DMS114 treated with DMSO at 0.1 percent for 48 hours (cell line): ENCODE results near the gene MDGA2.
"Not testable (repeated sequence)": the region's sequence is repeated elsewhere in the genome, so short reads cannot be mapped to it uniquely, and the experiment has no call there.

Source experiments
- DNase-seq: peaks from one replicate; lab custom pipeline; 2025; ENCODE audit not compliant: unreplicated experiment; lab: John Stamatoyannopoulos, UW

MDGA2 gene

DNA sequence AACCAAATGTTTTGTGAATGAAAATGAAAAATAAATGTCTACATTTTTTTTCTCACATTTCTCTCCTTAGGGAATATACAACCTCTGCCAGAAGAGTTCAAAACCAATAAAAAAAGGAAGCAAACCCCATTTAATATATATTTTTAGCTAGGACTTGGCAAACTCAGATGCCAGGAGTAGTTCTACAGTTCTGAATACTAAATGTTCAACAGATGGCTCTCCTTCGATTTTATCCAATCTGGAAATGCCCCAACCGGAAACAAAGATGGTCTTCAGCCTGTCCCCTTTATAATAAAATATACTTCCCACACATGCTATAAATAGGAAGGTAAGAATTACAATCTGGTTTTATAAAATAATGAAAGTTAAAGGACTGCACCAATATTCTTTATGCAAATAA is 330.4 kb downstream of the MDGA2 start:
- no peak for DNase-seq

DNA sequence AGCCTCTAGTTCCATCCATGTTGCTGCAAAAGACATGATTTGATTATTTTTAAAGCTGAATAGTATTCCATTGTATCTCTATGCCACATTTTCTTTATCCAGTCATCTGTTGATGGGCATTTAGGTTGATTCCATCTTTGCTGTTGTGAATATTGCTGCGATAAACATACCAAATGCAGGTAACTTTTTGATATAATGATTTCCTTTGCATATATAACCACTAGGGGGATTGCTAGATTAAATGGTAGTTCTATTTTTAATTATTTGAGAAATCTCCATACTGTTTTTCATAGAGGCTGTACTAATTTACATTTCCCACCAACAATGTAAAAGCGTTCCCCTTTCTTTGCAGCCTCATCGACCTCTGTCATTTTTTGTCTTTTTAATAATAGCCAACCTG is 342.5 kb downstream of the MDGA2 start:
- DNase-seq: no peak

DNA sequence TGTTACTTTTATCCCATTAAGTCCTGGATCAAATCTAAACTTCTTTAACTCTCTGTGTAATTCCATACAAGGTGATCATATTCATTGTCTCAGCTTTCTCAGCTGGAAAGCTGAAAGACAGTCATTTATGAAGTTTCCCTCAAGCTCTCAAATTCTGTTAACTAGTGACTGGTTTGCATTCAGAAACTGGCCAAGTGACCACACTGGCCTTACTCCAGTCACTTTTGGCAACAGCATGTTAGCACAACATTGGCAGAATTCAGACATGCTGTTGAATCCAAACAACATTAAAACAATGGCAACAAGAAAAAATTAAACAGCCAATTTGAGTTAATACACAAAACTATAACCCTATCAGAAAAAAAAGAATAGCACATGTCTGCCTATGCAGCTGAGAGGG is 343.3 kb downstream of the MDGA2 start:
- no peak for DNase-seq

DNA sequence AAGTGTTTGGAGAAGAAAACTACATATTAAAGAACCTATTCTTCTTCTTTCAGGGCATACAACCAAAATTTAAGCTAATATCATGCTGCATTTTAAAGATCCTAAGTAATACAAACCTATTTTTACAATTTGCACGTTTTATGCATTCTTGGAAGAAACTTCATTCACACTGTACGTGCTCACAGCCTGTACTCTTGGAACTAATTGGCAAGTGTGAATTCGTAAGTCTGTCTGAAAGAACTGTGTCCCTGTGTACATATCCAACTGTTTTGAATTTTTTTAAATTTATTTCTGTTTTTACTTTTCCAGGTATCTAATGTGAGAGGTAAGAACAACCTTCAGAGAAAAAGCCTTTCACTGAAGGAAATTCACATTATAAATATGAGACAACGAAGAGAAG is 347.0 kb downstream of the MDGA2 start:
- DNase-seq: no peak

DNA sequence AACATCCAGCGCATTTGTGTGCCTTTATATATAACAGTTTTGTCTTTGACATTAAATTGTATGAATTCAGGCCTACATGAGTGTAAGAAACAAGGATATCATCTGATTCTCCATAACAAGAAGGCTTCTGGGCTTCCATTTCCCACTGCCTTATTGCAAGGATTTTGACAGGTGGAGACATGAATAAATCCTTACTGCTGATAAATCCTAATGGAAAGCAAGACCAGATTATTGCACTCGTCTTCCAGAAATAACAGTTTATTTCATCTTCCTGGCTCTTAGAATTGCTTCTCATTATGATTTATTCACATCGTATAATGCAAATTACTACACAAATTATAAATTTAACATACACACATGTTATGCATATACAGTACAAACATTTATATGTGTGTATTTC is 348.1 kb downstream of the MDGA2 start:
- no peak for DNase-seq

DNA sequence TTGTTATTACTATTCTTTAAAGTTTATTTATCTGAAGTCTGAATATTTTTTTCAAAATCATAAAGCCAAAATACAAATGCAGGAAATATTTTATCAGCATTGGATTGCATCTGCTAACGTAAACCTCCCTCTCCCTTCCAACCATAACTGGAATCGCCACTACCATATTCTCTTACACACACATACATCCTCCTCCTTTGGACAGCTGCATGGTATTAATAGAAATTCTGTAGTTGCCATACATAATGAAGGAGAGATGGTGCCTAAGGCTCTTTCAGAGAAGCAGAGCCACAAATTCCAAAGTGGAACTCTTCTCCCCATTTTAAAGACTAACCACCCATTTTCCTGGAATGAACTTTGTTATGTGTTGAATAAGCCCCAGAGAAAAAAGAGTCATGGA is 352.7 kb downstream of the MDGA2 start:
- no peak for DNase-seq

DNA sequence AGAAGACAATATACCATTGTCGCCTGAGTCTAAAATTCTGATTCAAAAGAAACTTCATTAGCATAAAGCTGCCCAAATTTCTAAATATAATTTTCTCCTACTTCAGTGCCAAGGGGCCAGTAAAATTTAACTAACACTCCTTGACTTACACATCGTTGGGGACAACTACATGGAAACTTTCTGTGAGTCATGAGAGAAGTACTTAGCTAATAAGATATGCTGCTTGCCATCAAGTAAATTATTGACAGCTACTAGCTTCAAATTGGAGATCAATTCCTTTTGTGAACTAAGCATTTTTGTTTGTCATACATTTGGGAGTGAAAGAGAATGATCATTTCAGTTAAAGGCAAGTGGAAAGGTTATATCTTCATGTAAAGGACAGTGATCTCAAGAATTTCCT is 373.3 kb downstream of the MDGA2 start:
- DNase-seq: no peak

DNA sequence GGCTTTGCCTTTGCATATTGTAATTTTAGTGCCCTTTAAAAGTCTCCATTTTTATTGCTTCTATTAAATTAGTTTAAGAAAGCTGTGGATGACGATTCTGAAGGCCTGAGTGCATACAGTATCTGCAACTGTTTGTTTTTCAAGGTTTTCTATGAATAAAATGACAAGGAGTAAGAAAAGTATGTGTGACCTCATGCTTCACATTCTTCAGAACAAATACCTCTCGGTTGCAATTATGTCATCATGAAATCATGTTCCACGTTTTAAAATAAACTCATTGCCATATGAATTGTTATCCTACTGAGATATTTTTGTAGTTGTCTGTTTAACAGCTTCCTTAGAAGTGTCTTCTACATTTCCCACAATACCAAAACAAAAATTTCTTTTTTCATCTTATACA is 374.6 kb downstream of the MDGA2 start:
- DNase-seq: no peak

DNA sequence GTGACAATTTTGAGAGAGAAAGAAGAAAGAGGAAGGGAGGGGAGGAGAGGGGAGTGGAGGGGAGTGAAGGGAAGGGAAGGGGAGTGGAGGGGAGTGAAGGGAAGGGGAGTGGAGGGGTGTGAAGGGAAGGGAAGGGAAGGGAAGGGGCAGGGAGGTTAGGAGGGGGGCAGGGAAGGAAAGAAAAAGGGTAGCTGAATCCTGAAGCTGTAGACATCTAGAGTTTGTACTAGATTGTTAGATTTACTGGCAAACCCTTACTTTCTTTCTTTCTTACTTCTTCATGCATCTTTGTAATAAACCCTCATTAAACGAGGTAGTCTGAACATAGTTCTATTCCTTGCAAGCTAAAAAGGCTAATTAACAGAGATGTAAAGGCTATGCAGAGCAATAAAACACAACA is 378.0 kb downstream of the MDGA2 start:
- DNase-seq: no peak

DNA sequence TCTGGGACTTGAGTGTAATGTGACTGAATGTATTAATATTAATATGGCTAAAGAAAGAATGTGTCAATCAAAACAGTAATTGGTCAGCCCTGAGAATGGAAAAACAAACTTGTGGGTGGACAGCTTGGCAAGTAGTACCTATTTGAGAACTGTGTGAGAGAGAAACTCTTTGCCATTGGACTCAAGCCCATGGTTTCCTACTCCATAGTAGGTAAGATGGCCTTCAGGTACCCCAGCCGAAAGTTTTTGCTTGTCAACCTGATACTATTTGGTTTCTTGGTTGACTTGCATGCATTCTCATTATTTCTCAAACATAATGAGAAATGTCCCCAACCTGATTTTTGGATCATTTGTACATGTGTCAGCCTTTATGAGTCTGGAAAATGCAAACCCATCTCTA is 391.1 kb downstream of the MDGA2 start:
- DNase-seq: no peak

DNA sequence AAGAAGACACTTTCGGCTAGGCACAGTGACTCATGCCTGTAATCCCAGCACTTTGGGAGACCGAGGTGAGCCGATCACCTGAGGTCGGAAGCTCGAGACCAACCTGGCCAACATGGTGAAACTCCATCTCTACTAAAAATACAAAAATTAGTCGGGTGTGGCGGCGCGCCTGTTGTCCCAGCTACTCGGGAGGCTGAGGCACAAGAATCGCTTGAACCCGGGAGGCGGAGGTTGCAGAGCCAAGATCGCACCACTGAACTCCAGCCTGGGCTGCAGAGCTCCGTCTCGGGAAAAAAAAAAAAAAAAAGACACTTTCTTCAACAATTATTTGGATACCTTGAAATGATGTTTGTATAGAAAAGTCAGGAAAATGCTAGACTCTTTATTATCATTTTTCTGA is 393.6 kb downstream of the MDGA2 start:
- DNase-seq: not testable (repeated sequence)

DNA sequence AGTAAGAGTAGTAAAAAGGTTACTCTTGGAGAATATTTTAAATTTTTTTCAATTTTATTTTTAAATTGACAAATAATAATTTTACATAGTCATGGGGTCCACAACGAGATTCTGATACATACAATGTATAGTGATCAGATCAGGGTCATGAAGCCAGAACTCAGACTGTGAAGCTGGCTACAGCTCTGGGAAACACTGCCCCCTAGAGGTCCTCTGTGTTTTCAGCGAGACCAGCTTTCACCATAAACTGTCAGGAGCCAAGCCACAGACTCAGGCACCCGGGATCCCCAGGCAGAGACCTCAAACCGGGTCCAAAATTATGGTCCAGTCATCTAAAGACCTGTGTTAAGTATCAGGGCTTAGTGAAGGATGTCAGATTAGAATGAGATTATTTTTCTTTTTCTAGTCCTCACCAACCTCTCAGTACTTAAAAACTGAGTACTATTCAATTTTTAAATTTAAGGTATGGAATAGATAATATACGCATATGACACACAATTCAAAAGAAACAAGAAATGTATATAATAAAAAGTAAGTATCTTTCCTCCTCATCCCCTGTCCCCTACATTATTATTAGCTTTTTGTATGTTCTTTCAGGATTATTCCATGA is 397.1 kb downstream of the MDGA2 start:
- peak; percentile 7 for DNase-seq

DNA sequence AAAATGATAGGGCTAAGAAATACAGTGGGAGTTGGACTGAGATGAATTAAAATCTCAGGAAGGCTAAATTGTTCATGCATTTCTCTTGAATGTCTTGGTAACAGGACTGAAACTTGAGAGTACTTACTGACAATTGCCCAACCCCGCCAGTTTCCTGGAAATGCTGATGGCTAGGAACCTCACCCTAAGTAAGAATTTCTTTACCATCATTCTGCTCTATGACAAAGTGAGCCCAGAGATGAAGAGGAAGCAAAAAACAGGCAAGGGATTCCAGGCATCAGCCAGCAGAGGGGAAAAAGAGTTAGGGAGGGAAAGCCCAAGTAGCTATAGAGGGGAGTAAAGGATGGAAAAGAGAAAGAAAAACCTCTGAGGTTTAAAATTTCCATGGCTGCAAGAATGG is 397.7 kb downstream of the MDGA2 start:
- DNase-seq: no peak

DNA sequence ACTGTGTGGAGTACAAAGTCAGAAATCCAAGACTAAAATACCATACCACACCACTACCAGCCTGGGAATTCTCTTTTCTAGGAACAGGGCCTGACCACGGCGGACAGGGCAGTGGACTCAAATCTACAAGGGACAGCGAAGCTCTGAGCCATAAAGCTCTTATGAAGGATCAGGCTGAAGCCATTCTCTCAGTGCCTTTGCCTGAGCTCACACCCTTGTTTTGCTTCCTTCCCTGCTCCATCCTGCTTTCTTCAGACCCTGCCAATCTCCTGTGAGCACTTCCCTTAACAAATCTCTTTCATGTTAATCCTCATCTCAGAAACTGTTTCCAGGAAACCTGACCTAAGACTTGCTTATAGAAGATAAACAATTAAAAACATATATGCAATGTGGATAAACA is 398.5 kb downstream of the MDGA2 start:
- DNase-seq: no peak

DNA sequence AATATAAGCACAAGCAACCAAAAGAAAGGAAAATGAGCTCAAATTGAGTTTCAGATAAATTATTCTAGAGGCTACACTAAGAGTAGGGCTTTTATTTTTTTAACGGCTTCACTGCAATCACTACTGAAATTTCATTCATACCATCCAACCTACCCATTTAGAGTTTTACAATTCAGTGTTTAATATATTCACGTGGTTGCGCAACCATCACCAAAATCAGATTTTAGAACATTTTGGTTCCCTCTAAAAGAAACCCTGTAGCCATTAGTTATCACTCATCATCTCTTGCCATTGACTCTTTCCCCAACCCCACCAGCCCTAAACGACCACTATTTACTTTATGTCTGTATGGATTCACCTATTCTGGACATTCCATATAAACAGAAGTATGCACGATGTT is 401.5 kb downstream of the MDGA2 start:
- no peak for DNase-seq

DNA sequence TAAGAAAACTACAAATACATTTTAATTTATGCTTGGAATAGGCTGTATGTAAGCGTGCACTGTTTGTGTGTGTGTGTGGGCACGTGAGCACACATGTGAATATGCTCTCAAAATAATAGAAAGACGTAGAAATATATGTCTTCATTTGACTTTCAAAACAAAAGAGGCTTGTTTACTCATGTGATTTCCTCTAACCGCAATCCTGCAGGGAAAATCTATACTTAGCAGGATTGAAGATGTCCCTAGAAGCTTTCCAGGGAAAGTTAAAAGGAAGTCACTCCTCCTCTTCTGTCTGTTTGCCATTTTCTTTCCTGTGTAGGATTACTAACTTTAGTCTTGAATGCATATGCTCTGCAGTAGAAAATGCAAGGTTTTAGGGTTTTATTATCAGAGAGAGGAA is 404.7 kb downstream of the MDGA2 start:
- DNase-seq: no peak

DNA sequence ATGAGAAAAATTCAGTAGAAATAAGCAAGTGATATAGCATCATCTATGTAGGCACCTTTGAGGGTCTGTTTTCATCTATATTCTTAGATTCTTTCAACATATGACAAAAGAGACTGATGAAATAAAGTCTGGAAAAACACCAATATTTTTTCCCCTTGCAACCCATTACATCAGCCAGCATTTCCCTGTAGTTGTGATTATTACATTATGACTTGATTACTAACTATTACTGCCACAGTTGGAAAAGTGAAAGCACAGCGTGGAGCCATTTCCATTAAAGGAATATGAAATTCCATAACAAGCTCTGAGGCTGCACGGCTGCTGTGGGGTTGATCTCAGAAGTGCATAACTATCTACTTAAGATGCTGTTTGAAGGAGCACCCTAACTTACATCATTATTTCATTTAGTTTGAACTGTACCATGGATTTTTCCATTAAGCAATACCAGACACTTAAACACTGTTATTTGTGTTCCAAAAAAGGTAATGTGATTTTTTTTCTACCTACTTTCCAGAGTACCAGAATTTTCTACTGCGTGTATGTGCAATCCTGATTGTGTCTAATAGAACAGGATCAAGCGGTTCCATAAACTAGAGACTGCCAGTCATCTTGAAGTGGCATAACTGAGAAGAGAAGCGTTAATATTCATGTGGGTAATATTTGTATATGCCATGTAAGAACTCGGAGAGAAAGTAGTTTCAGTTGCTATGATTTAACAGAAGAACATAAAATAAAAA is 405.5 kb downstream of the MDGA2 start:
- DNase-seq: no peak

DNA sequence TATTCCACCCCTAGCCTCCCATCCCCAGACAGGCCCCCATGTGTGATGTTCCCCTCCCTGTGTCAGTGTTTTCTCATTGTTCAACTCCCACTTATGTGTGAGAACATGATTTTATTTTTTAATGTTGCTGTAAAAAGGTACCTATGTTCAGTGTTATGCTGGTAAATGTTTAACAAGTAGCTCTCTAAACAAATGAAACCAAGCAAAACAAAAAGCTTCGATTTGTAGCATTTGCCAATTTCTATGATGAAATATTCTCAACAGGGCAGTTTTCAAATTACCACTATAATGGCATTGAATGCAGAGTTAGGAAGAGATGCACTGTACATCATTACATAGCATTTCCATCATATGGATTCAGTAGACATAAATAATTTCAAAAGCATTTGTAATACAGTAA is 410.6 kb downstream of the MDGA2 start:
- no peak for DNase-seq

DNA sequence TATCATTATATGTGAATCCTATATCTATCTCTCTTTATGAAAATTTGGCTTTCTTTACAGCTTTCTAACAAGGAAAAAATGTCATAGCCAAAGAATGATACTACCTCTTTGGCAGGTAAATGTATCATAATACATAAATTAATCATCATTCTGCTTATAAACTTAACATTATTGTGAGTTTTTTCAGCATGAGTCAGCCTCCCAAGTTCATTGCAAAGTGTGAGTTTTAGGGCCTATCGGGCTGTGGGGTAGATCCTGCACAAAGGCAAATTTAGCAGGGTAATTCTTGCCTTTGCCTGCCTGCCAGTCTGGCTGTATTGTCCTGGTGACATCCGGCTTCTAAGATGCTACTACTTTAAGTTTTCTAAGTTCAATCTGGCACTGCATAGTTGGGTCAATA is 412.6 kb downstream of the MDGA2 start:
- DNase-seq: no peak

DNA sequence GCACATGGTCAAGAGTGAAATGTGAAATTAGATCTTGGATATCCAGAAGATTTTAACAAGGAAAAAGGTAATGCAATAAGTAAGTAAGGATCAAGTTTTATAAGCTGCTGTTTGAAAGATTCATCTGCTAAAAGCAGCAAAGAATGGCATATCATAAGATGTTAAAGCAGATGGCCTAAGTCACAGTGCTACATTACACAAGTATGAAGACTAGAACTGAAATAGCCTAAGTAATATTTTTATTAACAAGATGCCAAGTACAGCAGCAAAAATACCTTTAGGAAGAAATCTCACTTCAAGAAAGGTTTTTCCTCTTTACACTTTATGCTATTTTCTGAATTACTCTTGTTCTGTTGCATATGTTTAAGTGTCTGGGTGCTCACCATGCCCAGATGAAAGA is 414.1 kb downstream of the MDGA2 start:
- no peak for DNase-seq

DNA sequence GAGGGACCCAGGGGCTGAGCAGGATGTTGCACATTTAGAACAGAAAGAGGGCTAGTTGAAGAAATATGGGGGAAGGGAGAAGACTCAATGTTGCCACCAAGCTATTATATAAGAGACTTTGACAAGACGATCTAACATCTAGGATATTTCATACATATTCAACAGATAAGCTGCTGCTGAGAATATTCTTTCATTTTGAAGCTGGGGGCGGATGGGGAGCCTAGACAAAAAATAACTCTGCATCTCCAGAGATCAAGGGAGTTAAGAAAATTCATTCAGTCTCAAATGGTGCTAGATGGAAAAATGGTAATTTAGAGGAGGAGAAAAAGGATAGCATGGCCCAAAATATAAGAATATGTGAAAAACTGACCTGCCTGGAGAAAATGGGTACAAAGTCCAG is 415.6 kb downstream of the MDGA2 start:
- DNase-seq: no peak

DNA sequence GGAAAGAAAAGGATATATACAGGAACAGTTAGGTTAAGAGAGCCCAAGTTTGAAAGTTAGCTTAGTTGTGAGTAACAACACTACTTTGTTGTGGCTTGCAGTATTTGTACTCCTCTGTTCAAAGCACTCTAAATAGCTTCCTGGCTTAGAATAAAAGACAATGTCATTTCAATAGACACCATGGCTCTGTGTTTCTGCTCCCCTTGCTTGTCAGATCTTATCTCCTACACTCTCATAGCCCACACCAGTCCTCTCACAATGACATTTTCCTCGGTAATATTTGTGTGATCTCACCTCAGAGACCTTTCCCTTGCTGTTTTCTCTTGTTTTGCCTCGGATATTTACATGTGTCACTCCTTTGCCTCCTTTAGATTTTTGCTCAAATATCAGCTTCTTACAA is 418.4 kb downstream of the MDGA2 start:
- DNase-seq: no peak

DNA sequence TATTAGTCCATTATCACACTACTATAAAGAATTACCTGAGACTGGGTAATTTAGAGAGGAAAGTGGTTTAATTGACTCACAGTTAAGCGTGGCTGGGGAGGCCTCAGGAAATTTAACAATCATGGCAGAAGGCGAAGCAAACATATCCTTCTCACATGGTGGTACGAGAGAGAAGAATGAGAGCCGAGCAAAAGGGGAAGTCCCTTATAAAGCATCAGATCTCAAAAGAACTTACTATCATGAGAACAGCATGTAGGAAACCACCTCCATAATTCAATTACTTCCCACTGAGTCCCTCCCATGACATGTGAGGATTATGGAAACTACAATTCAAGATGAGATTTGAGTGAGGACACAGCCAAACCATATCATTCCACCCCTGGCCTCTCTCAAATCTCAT is 422.6 kb downstream of the MDGA2 start:
- no peak for DNase-seq
